GM12873 (cell line): Measurements from ENCODE around the gene REEP3.

ENCODE experiments used
- TF ChIP-seq, protein P1 (sequence below): IDR thresholded peaks from 2 replicates; pipeline ENCODE4 v1.5.1; 2012; ENCODE audit warnings: low read depth, mild to moderate bottlenecking, moderate library complexity, low read length, control low read depth; ENCODE audit not compliant: insufficient read depth; ENCODE audit errors: missing control alignments

The REEP3 gene

DNA sequence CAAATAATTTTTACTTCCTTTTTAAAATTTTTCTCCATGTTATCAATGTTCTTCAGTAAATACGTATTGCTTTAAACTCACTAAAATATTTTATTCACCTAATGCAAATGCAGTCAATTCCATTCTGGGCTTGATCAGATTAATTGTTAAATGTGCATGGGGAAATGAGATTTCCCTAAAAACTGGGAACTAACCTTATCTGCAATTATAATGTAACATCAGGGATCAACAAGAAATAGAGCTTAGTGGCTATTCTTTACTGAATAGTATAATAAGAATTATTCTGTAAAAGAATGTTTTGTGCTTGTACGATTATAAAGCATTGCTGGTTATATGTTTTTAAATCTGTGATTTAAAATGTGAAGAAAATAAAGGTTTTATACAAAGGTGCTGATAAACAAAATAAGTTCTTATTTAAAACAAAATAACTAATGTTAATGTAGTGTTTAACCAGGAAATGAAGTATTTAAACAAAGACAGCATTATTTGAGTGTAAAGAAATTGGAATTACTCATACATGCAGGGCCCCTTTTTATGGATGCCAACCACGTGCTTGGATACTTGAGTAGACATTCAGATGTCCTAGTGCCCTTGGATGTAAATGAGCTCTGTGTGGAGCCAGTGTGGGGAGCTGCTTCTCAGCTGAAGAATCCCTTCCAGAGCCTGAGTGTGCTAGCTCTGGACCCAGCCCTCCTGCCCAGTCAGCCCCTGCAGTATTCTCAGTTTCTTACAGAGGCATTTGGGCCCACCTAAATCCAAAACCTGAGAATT lies 84.2 kb downstream of the REEP3 start:
- TF ChIP-seq, protein P1, sequence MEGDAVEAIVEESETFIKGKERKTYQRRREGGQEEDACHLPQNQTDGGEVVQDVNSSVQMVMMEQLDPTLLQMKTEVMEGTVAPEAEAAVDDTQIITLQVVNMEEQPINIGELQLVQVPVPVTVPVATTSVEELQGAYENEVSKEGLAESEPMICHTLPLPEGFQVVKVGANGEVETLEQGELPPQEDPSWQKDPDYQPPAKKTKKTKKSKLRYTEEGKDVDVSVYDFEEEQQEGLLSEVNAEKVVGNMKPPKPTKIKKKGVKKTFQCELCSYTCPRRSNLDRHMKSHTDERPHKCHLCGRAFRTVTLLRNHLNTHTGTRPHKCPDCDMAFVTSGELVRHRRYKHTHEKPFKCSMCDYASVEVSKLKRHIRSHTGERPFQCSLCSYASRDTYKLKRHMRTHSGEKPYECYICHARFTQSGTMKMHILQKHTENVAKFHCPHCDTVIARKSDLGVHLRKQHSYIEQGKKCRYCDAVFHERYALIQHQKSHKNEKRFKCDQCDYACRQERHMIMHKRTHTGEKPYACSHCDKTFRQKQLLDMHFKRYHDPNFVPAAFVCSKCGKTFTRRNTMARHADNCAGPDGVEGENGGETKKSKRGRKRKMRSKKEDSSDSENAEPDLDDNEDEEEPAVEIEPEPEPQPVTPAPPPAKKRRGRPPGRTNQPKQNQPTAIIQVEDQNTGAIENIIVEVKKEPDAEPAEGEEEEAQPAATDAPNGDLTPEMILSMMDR, result no peak

DNA sequence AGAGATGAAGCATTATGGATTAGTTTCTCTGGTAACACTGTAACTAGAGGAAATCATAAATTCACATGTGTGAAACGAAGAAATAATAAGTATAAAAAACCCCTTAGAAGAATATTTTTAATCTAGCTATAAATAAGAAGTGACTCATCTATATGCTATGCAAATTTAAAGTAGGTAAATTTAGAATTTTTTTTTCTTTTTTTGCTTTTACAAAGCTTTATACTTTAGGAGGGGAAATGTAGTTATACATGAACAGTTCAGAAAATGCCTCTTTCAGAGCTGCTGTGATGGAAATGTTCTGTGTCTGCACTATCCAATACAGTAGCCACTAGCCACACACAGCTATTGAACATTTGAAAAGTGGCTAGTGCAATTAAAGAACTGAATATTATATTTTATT lies 87.3 kb downstream of the REEP3 start:
- TF ChIP-seq, protein P1, result no peak

DNA sequence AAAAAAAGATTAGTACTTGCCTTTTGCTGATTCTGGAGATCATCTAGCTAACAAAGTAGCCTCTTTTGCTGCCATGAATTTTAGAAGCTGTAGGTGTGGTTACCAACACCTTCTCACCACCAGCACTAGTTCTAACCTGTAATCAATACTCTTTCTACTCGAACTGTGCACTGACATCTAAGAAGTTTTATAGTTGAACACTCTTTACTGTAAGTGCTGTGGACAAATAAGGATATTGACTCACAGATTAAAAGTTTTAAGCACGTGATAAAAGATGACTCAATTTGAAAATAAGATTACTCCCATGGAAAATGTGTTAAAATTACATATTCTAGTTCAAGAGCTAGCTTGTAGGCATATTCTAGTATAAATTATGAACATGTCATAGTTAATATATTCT lies 89.9 kb downstream of the REEP3 start:
- TF ChIP-seq, protein P1, result no peak

DNA sequence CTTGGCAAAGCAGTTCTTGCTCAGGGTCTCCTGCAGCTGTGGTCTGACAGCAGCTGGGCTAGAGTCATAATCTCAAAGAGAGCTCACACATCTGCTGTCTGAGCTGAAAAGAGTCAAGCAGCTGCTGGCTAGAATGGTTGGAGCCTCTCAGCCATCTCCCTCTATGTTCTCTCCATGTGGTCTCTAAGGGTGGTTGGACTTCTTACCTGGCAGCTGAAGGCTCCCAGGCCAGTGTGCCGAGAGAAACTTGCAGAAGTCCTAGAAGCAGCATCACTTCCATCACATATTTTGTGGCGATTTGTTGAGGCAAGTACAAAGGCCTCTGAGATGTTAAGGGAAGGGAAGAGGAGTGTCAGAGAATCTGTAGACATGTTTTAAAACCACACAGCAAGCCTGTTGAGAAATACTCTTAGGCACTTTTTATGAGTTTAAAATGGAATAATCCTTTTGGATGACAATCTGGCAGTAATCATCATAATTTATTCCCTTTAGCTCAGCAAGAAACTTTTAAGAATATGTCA lies 93.2 kb downstream of the REEP3 start:
- TF ChIP-seq, protein P1, result no peak

DNA sequence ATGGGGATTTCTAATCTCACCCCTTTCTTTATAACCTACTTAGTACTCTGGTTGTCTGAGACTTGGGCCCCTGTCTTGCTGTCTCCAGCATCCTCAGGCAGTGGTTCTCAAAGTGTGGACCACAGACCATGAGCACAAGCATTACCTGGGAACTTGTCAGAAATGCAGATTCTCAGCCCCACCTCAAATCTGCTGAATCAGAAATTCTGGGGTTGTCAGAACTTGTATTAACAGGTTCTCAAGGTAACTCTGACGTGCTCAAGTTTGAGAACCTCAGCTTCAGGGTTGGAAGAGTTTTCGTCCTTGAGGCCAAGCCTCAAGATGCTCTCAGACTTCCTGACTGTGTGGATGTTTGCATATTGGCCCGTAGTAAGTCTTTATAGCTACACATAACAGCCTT lies 97.4 kb downstream of the REEP3 start:
- TF ChIP-seq, protein P1, result no peak

DNA sequence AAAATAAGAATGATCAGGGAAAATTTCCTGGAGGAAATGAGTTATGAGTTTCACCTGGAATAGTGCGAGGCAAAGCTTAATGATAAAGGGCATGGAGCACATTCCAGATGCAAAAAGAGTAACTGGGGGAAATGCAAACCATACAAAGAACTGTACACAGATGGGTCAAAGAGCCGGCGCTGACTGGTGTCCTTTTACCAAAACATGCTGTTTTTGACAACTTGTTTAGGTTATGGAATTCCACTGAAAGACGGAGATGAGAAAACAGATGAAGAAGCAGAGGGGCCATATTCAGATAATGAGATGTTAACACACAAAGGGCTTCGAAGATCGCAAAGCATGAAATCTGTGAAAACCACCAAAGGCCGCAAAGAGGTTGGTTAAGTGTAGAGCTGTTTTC lies 98.2 kb downstream of the REEP3 start:
- TF ChIP-seq, protein P1, result no peak

DNA sequence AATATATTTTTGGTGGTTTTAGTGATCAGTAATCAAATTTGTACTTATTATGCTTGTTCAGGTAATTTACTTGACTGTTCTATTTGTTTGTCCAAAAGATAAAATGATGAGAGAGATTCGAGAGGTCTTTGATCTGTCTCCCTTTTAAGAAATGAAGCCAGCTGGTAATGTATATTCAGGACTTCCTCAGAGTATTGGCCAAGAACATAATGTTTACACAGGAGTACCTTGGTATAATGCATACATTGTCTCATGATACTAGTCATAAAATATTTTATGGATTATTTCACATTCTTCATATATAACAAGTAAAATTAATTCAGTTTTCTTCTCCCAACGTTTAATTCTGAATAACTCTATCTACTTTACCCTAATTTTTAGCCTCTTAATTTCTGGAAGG lies 100.9 kb downstream of the REEP3 start:
- TF ChIP-seq, protein P1, result no peak
